ENCODE data around the gene DUSP28. TPM values are rescaled to one million over a fixed set of nuclear protein-coding genes. Genes with fewer than 3 reads are reported as not detected.

The DUSP28 gene
- total and polyA plus RNA-seq, 2 of the 13 experiments (the other 11 are each of a cell fraction or from before 2014, with no cell fraction given), result 5.2 to 8.6 TPM

DNA sequence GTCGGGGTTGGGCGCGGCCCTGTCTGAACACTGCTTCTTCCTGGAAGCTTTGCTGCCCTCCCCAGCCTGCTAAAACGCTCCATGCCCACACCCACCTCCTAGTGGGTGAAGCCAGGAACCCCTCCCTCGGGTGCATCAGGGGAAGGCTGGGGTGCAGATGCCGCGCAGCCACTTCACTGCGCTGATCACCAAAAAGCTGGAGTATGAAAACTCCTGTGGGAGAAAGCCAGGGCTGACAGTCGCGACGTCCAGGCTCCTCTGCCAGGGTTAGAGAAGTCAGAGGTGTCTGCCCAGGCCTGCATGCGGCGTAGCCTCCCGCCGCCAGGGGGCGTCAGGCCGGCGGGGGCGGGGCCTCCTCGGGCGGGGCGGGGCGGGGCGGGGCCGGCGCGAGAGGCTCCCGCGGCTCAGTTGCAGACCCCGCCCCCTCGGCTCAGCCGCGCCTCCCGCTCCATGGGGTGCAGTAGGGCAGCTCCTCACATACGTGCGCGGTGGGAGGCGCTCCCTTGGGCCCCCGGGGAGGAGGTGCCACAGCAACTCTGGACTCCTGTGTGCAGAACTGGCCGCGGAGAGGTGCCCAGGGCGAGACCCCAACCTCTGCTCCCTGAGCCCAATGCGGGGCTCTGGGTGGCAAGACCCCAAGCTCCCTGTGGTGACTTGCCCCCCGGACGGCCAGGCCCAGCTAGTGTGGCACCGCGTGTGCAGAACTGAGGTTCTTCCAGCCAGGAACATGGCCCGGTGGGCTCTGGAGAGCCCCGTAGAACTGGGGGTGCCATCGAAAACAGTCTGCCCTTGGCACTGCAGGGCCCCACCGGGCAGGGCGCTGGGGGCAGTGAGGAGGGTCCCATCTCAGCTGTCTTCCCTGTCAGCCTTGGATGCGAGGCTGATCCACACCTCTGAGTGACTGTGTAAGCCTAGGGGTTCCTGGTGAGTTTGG is 6.3 kb downstream of the DUSP28 start (continued):
- no peak for TF ChIP-seq ZNF737 (CRISPR knock-in tag; IDR thresholded peaks at IDR 0.05; ENCODE audit: borderline replicate concordance)
- TF ChIP-seq, protein P1, sequence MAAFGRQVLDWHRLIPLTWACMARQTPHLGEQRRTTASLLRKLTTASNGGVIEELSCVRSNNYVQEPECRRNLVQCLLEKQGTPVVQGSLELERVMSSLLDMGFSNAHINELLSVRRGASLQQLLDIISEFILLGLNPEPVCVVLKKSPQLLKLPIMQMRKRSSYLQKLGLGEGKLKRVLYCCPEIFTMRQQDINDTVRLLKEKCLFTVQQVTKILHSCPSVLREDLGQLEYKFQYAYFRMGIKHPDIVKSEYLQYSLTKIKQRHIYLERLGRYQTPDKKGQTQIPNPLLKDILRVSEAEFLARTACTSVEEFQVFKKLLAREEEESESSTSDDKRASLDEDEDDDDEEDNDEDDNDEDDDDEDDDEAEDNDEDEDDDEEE (CRISPR knock-in tag; IDR thresholded peaks at IDR 0.05), result 0 out of 2 replicates have a peak, but pooled peaks have one; percentile 68
- no peak; the same call in 1 of the 2 replicates for TF ChIP-seq BORCS8-MEF2B (CRISPR knock-in tag; IDR thresholded peaks at IDR 0.05)
- no peak for TF ChIP-seq TRAFD1 (CRISPR knock-in tag; IDR thresholded peaks at IDR 0.05; ENCODE audit: borderline replicate concordance)
- TF ChIP-seq MIER3 (CRISPR knock-in tag; IDR thresholded peaks at IDR 0.05; ENCODE audit: borderline replicate concordance), result no peak
- TF ChIP-seq ZNF740 (CRISPR knock-in tag; IDR thresholded peaks at IDR 0.05), result no peak
- no peak for TF ChIP-seq ZNF557 (CRISPR knock-in tag; IDR thresholded peaks at IDR 0.05)
- TF ChIP-seq REXO4 (CRISPR knock-in tag; IDR thresholded peaks at IDR 0.05; ENCODE audit: borderline replicate concordance), result 0 out of 2 replicates have a peak, but pooled peaks have one; percentile 14
- 0 out of 2 replicates have a peak, but pooled peaks have one; percentile 52 for TF ChIP-seq ZNF605 (CRISPR knock-in tag; IDR thresholded peaks at IDR 0.05)
- TF ChIP-seq ZNF33A (CRISPR knock-in tag; IDR thresholded peaks at IDR 0.05; ENCODE audit: borderline replicate concordance), result no peak
- TF ChIP-seq ZC3H13 (CRISPR knock-in tag; IDR thresholded peaks at IDR 0.05), result peak; percentile 78
- 0 out of 2 replicates have a peak, but pooled peaks have one; percentile 54 for TF ChIP-seq ZNF383 (CRISPR knock-in tag; IDR thresholded peaks at IDR 0.05; ENCODE audit: borderline replicate concordance)
- no peak for TF ChIP-seq EED (CRISPR knock-in tag; IDR thresholded peaks at IDR 0.05)
- peak; percentile 35; the same call in 1 of the 2 replicates for TF ChIP-seq E2F2 (CRISPR knock-in tag; IDR thresholded peaks at IDR 0.05; ENCODE audit: borderline replicate concordance)
- TF ChIP-seq ZNF614 (CRISPR knock-in tag; IDR thresholded peaks at IDR 0.05; ENCODE audit: borderline replicate concordance), result peak; percentile 30; the same call in 1 of the 2 replicates
- 0 out of 2 replicates have a peak, but pooled peaks have one; percentile 32 for TF ChIP-seq KLF13 (CRISPR knock-in tag; IDR thresholded peaks at IDR 0.05)
- TF ChIP-seq CREB1 (IDR thresholded peaks at IDR 0.05), result no peak
- no peak for TF ChIP-seq CREB1 (CRISPR knock-in tag; IDR thresholded peaks at IDR 0.05)
- TF ChIP-seq EZH2 (conservative IDR thresholded peaks at IDR 0.05; ENCODE audit: low read depth, low read length), result no peak
- TF ChIP-seq SMAD1 (CRISPR knock-in tag; IDR thresholded peaks at IDR 0.05; ENCODE audit: borderline replicate concordance, low read depth), result no peak
- TF ChIP-seq FOXO1 (CRISPR knock-in tag; IDR thresholded peaks at IDR 0.05), result no peak; the same call in 1 of the 2 replicates
- TF ChIP-seq SP2 (CRISPR knock-in tag; IDR thresholded peaks at IDR 0.05), result no peak; the same call in 1 of the 2 replicates
- TF ChIP-seq ZNF75D (CRISPR knock-in tag; IDR thresholded peaks at IDR 0.05; ENCODE audit: borderline replicate concordance), result no peak
